ENCODE measurements around the gene GZMM.

The GZMM gene

GRCh38 chr19:543910-544608 is at the start of gene GZMM:
GZMM (plus strand) TSS chr19:544053; CDS start chr19:544072, 19 bp downstream.
- peak; percentile 71 to 76 for DNase-seq

- DNase-seq: no peak
These were observed 49.4 kb upstream of the GZMM start for GRCh38 chr19:494171-495080.

- no peak for DNase-seq
These were observed 48.8 kb upstream of the GZMM start for GRCh38 chr19:495081-495401.

GRCh38 chr19:495402-496111 is 48.3 kb upstream of the GZMM start:
- DNase-seq: peak; percentile 54 to 63

- DNase-seq: no peak
These were observed 47.7 kb upstream of the GZMM start, which contains the start of gene MADCAM1 for GRCh38 chr19:496112-496665. MADCAM1 (plus strand) TSS chr19:496486; CDS start chr19:496500, 14 bp downstream.

- no peak for DNase-seq
These were observed 46.9 kb upstream of the GZMM start for GRCh38 chr19:496986-497385.

GRCh38 chr19:497491-497868 is 46.4 kb upstream of the GZMM start:
- no peak for DNase-seq

- DNase-seq: no peak
These were observed 45.9 kb upstream of the GZMM start for GRCh38 chr19:497869-498510.

- DNase-seq: no peak
These were observed 45.4 kb upstream of the GZMM start for GRCh38 chr19:498511-498891.

GRCh38 chr19:498977-499623 is 44.8 kb upstream of the GZMM start:
- no peak for DNase-seq

- no peak for DNase-seq
These were observed 42.2 kb upstream of the GZMM start for GRCh38 chr19:501646-502045.

GRCh38 chr19:504616-505015 is 39.2 kb upstream of the GZMM start:
- DNase-seq: no peak

- DNase-seq: peak; percentile 91 to 94
These were observed 37.2 kb upstream of the GZMM start for GRCh38 chr19:506404-507285.

- DNase-seq: peak; percentile 85 to 89
These were observed 36.3 kb upstream of the GZMM start, which contains the start of gene TPGS1 for GRCh38 chr19:507286-508203. TPGS1 (plus strand) TSS chr19:507497; CDS start chr19:507507, 10 bp downstream.

GRCh38 chr19:508204-509150 is 35.4 kb upstream of the GZMM start:
- no peak for DNase-seq

- DNase-seq: peak; percentile 96 to 97
These were observed 33.2 kb upstream of the GZMM start for GRCh38 chr19:510606-511100.

GRCh38 chr19:511101-511851 is 32.6 kb upstream of the GZMM start:
- peak; percentile 73 to 81 for DNase-seq
